ENCODE data around the gene DDX5. TPM values are rescaled to one million over a fixed set of nuclear protein-coding genes. Genes with fewer than 3 reads are reported as not detected.
A peak's percentile ranks its signal among the peaks of the same experiment; 100 is the strongest.

The DDX5 gene
- total RNA-seq, 8 experiments from 2014 or later = 340 to 1,038 (median 606) TPM

DNA sequence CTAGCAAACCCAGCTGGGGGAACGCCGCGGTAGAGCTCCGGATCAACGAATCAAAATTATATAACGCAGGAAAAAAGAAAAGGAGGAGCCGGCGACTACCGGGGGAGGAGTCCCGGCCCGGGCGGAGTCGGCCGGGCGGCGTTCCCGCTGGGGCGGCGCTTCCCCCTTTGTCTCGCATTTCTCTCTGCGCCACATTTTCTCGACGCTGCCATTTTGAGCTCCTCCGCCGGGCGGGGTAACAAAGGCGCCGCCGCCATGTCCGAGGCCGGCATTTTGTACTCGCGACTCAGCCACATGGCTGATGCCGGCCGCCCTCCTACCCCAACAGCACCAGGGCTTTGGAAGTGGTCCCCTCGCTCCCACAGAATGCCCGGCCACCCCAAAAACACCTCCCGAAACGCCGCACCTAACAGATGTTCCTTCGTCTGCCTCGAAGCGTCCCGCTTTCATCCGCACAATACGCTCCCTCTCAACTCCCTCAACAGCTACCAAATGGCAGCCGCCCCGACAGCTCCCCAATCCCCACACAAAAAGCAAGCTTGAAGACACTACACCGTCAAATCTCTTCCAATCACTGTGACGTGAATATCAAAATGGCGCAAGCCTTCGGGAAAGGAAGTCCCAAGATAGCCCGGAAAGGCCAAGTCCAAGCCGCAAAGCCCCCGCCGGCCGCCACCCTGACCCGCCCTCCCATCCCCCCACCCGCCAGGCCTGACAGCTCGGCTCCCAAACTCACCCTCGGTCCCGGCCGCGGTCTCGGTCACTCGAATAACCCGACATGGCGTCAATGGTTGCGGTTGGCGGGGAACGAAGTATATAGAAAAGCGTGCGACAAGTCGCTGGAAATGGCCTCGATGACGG is 519 bp downstream of the DDX5 start:
- in situ Hi-C loops (cut with MboI; ENCODE audit: low pct_unique_long_range_greater_than_20kb in 2 of 9, low sequenced_read_pairs in 9 of 9, unreplicated experiment in 9 of 9) = no loop called here
- Histone ChIP-seq H3K27ac (peak overlapping the region; percentile 96 to 98), H3K4me1 (replicated peaks in 1 of 2) (peaks cover 10 to 12% of the 10 kb centered on the region in 2 donors), H3K4me3 (peak overlapping the region; percentile 79 to 96 (median 88))
- WGBS, 10 experiments = 0 to 2% (median 0%) methylated on average over 2 to 29 of the region's 76 CpGs; no CpG with 5 or more reads in 3 of the 10 experiments
- peak in 6 of 8 experiments; percentile 0 to 5 (median 2) for ATAC-seq (replicated peaks in 6 of 8)

- Histone ChIP-seq H3K4me3 (peak overlapping the region; percentile 79 to 96 (median 88)), H3K4me1 (replicated peaks in 1 of 2) (peaks cover 10 to 17% of the 10 kb centered on the region in 2 donors), H3K27ac (peak overlapping the region; percentile 96 to 98)
- no peak for ATAC-seq (replicated peaks in 6 of 8)
- in situ Hi-C loops (cut with MboI; ENCODE audit: low pct_unique_long_range_greater_than_20kb in 2 of 9, low sequenced_read_pairs in 9 of 9, unreplicated experiment in 9 of 9) = no loop called here
- 0 to 17% (median 2%) methylated on average over 2 to 13 of the region's 13 CpGs for WGBS, 10 experiments
Measured at GRCh38 chr17:64504769-64505339, 1.2 kb downstream of the DDX5 start.

DNA sequence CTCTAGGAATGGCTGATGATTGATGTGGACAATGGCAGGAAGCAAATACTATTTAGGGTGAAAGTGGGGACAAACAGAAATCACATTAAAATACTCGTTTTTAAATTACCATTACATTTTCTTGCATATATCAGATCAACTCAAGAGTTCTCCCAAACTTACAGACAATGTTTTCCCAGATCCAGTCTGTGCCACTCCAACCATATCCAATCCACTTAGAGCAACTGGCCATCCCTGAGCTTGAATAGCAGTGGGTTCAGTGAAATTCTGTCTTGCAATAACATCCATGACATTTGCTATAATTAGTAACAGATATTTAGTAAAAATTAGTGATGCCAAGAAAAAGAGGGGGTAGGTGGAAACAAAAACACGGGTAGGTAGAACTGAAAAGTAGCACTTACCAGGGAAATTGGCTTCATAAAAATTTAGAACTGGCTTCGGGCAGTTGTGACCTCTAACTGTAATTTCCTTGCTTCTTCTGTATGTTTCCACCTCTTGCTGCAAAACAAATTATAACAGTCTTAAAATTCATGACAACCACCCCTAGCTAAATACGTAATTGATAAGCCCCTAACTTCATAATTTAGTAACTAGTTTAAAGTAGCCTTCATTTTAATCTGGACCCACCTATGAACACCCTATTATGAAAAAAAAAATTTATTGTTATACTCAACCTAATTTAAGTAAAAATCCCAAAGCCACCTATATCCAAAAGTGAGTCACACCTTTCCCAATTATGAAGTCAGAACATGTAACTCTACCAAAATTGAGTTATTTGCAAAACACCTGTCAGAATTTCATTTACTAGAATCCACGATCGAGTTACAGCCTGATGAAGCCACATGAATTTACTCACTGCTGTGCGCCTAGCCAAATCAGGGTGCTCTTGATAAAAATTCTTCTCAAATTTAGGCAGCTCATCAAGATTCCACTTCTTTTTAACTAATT is 2.0 kb downstream of the DDX5 start:
- 0 to 87% (median 68%) methylated on average over 1 to 7 of the region's 7 CpGs for WGBS, 10 experiments
- H3K27ac ChIP-seq = no peak overlapping the region
- in situ Hi-C loops (cut with MboI; ENCODE audit: low pct_unique_long_range_greater_than_20kb in 2 of 9, low sequenced_read_pairs in 9 of 9, unreplicated experiment in 9 of 9) = no loop called here
- peaks cover 7 to 17% of the 10 kb centered on the region in 2 donors for H3K4me1 ChIP-seq (replicated peaks in 1 of 2)
- ATAC-seq (replicated peaks in 6 of 8) = no peak
- peak overlapping the region; percentile 79 to 96 (median 88) for H3K4me3 ChIP-seq

DNA sequence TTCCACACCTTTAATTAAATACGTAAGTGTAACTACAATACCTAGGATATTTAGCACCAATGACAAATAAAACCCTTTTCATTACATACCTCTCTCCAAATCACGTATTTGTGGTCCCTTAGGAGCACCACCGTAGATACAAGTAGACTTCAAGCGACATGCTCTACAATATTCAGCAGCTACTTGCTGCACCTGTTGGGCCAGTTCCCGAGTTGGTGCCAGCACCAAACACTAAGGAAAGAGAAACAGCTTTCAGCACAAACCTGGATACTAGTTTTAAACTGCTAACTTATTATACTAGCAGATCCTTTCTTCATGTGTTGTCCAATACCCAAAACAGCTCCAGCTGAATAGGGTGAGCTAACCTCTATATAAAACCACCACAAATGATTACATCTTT is 2.7 kb downstream of the DDX5 start:
- no peak for ATAC-seq (replicated peaks in 6 of 8)
- WGBS, 10 experiments = 75 to 100% (median 92%) methylated on average over 1 to 5 of the region's 5 CpGs; no CpG with 5 or more reads in 1 of the 10 experiments
- in situ Hi-C loops (cut with MboI; ENCODE audit: low pct_unique_long_range_greater_than_20kb in 2 of 9, low sequenced_read_pairs in 9 of 9, unreplicated experiment in 9 of 9) = no loop called here
- no peak overlapping the region for H3K27ac ChIP-seq
- no peak overlapping the region for H3K4me3 ChIP-seq
- H3K4me1 ChIP-seq (replicated peaks in 1 of 2) = peaks cover 4 to 22% of the 10 kb centered on the region in 2 donors

DNA sequence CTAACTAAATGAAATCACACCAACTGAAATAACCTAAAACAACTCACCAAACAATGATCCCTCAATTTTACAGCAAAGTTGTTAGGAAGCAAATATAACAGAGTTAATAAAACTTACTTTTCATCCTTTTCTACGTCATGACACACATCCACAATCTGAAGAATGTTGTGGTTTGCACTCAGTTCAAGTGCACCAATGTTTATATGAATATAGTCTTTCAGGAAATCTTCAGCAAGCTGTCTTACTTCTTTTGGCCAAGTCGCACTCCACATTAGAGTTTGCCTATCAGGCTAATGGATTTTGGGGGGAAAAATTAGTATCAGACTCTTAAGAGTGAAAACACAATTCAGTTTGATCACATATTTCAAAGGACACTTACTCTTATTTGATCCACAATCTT is 3.3 kb downstream of the DDX5 start:
- H3K27ac ChIP-seq = no peak overlapping the region
- no peak overlapping the region for H3K4me3 ChIP-seq
- 63 to 100% (median 94%) methylated on average over 1 to 2 of the region's 2 CpGs; no CpG with 5 or more reads in 4 of the 10 experiments for WGBS, 10 experiments
- in situ Hi-C loops (cut with MboI; ENCODE audit: low pct_unique_long_range_greater_than_20kb in 2 of 9, low sequenced_read_pairs in 9 of 9, unreplicated experiment in 9 of 9) = no loop called here
- ATAC-seq (replicated peaks in 6 of 8) = no peak
- H3K4me1 ChIP-seq (replicated peaks in 1 of 2) = peaks cover 4 to 27% of the 10 kb centered on the region in 2 donors

- H3K27ac ChIP-seq = no peak overlapping the region
Measured at GRCh38 chr17:64502021-64502420, 4.1 kb downstream of the DDX5 start.

DNA sequence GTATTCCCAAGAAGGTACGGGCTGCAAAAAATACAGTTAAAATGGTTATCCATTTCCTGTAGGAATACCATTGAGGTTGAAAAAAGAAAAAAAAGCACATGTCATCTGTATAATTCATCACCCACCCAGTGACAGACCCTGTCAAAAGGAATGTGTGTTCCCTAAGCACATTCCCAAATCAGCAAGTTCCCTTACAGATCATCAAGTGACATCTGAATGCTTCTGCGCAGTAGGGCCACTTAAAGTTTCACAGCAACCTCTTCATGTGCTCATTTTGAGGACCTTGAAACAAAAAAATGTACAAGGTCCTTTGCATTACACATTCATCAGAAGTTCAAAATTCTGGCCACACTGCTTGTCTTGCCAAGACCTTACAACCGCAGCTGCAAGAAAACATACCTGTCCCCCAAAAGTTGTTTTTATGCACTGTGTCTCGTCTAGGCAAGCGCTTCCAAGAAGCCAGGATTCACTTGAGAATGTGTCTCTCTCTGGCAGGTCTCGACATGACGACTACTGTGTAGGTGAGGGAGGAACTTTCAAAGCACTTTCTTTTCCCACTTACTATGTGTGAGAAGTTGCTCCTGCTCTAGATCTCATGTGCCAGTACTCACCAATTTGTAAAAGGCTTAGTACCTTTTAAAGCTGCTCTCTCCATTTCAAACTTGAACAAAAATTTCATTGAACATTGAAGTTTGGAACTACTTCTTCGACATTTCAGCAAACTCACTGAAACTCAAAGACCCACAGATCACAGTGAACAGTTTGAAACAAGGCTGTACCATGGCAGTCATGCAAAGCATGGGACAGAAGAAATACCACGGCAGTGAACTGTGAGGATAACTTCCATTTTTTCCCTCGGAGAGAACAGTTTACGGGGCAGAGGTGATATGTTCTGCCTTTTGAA is 5.0 kb downstream of the DDX5 start:
- in situ Hi-C loops (cut with MboI; ENCODE audit: low pct_unique_long_range_greater_than_20kb in 2 of 9, low sequenced_read_pairs in 9 of 9, unreplicated experiment in 9 of 9) = no loop called here
- peaks cover 4 to 32% of the 10 kb centered on the region in 2 donors for H3K4me1 ChIP-seq (replicated peaks in 1 of 2)
- WGBS, 10 experiments = 75 to 100% (median 96%) methylated on average over 2 to 11 of the region's 11 CpGs
- H3K27ac ChIP-seq = no peak overlapping the region
- no peak overlapping the region for H3K4me3 ChIP-seq
- no peak for ATAC-seq (replicated peaks in 6 of 8)

More at GRCh38 chr17:64502021-64502420, 4.1 kb downstream of the DDX5 start:
- Histone ChIP-seq H3K4me3 (no peak overlapping the region), H3K4me1 (replicated peaks in 1 of 2) (peaks cover 4 to 32% of the 10 kb centered on the region in 2 donors)
- WGBS, 10 experiments = 73 to 100% (median 100%) methylated on average over 1 to 3 of the region's 3 CpGs
- in situ Hi-C loops (cut with MboI; ENCODE audit: low pct_unique_long_range_greater_than_20kb in 2 of 9, low sequenced_read_pairs in 9 of 9, unreplicated experiment in 9 of 9) = no loop called here
- ATAC-seq (replicated peaks in 6 of 8) = no peak

- Histone ChIP-seq H3K4me1 (replicated peaks in 1 of 2) (peaks cover 7 to 36% of the 10 kb centered on the region in 2 donors), H3K4me3 (no peak overlapping the region), H3K27ac (no peak overlapping the region)
- no peak for ATAC-seq (replicated peaks in 6 of 8)
- WGBS, 10 experiments = 72 to 100% (median 93%) methylated on average over 1 to 8 of the region's 8 CpGs
- in situ Hi-C loops (cut with MboI; ENCODE audit: low pct_unique_long_range_greater_than_20kb in 2 of 9, low sequenced_read_pairs in 9 of 9, unreplicated experiment in 9 of 9) = no loop called here
Measured at GRCh38 chr17:64500487-64500859, 5.6 kb downstream of the DDX5 start.

DNA sequence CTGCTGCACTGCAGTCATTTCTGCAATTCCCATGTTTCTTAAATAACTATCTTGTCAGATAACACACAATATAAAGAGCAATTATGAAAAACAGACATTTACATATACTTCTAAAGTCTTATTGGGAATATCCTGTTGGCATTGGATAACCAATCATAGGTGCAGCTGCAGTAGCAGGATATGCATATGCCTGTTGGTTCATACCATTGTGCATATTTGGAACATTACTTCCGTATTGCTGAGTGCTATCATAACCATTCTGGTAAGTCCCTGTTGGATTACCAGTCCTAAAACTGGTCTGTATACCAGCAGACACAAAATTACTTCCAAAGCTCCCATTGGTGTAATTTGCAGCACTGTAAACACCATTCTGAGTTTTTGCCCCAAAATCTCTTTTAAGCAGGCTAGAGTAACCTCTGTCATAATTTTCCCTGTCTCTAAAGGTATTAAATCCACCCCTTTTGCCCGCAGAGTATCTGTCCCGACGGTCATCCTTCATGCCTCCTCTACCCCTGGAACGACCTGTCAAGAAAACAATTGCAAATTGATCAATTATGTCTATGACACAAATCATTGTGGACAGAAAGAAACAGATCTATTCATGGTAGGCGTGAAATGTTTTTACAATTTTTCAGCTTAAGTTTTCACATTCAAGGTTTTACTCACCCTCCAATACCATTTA is 6.1 kb downstream of the DDX5 start:
- in situ Hi-C loops (cut with MboI; ENCODE audit: low pct_unique_long_range_greater_than_20kb in 2 of 9, low sequenced_read_pairs in 9 of 9, unreplicated experiment in 9 of 9) = loop anchor here in 1 of 9 experiments (25.0 kb wide), 1 partner anchor 188 kb away; no protein-coding TSS in a partner anchor
- Histone ChIP-seq H3K4me1 (replicated peaks in 1 of 2) (peaks cover 12 to 42% of the 10 kb centered on the region in 2 donors), H3K27ac (no peak overlapping the region), H3K4me3 (no peak overlapping the region)
- 0 to 88% (median 82%) methylated on average over 1 to 6 of the region's 6 CpGs; no CpG with 5 or more reads in 1 of the 10 experiments for WGBS, 10 experiments
- no peak for ATAC-seq (replicated peaks in 6 of 8)

- peak in 1 of 8 experiments; percentile 0 for ATAC-seq (replicated peaks in 6 of 8)
- Histone ChIP-seq H3K4me3 (no peak overlapping the region), H3K4me1 (replicated peaks in 1 of 2) (peaks cover 13 to 42% of the 10 kb centered on the region in 2 donors), H3K27ac (no peak overlapping the region)
- WGBS, 10 experiments = 38 to 100% (median 73%) methylated on average over 1 to 7 of the region's 7 CpGs
- in situ Hi-C loops (cut with MboI; ENCODE audit: low pct_unique_long_range_greater_than_20kb in 2 of 9, low sequenced_read_pairs in 9 of 9, unreplicated experiment in 9 of 9) = loop anchor here in 1 of 9 experiments (25.0 kb wide), 1 partner anchor 186 kb away; no protein-coding TSS in a partner anchor
Measured at GRCh38 chr17:64498308-64499203, 7.5 kb downstream of the DDX5 start.
